Natural killer cell (primary cell): Measurements from ENCODE around the gene RMC1. TPM values are rescaled to one million over a fixed set of nuclear protein-coding genes. Genes with fewer than 3 reads are reported as not detected.

ENCODE experiments used
- ATAC-seq, 3 donors: fragments of 150-1000 bp in 2 of 3; fragments of 200-7000 bp in 1 of 3; cut with Tn5 transposase; 1 replicate in 1 of 3; 2 replicates in 2 of 3; pipeline ENCODE4 v1.10.0; 2021; ENCODE audit warnings: mild to moderate bottlenecking in 2 of 3, moderate library complexity in 2 of 3
- DNase-seq, 2 donors: peaks; one replicate each; pipeline versions ENCODE4 v3.0.0 to v3.0.0-alpha.2; 2013 to 2021; ENCODE audit warnings: mixed read lengths in 1 of 2
- H3K27ac ChIP-seq: one replicate; pipeline ENCODE4 v1.5.1; 2013; ENCODE audit warnings: mild to moderate bottlenecking, low read length
- H3K27me3 ChIP-seq: one replicate; pipeline ENCODE4 v1.6.1; 2013; ENCODE audit warnings: low read length; ENCODE audit not compliant: control insufficient read depth, insufficient read depth
- H3K36me3 ChIP-seq: one replicate; pipeline ENCODE4 v1.6.1; 2013; ENCODE audit warnings: low read length; ENCODE audit not compliant: control insufficient read depth, insufficient read depth
- H3K4me1 ChIP-seq: one replicate; pipeline ENCODE4 v1.6.1; 2013; ENCODE audit warnings: low read length; ENCODE audit not compliant: control insufficient read depth, insufficient read depth
- H3K4me3 ChIP-seq: one replicate; pipeline ENCODE4 v1.5.1; 2013; ENCODE audit warnings: low read length
- H3K9me3 ChIP-seq: one replicate; pipeline ENCODE4 v1.6.1; 2013; ENCODE audit warnings: low read length; ENCODE audit not compliant: control insufficient read depth, insufficient read depth
- H3K27ac Mint-ChIP-seq, 2 donors: one replicate each; pipeline ENCODE4 v1.8.0; 2022; ENCODE audit warnings: mild to moderate bottlenecking in 2 of 2, mixed read lengths in 2 of 2, moderate library complexity in 1 of 2
- H3K27me3 Mint-ChIP-seq, 2 donors: one replicate each; pipeline ENCODE4 v1.8.0; 2022; ENCODE audit warnings: low read depth in 2 of 2, mixed read lengths in 2 of 2
- H3K36me3 Mint-ChIP-seq: one replicate; pipeline ENCODE4 v1.8.0; 2022; ENCODE audit warnings: mixed read lengths
- H3K4me1 Mint-ChIP-seq, 2 donors: one replicate each; pipeline ENCODE4 v1.8.0; 2022; ENCODE audit warnings: mixed read lengths in 2 of 2
- H3K4me3 Mint-ChIP-seq: one replicate; pipeline ENCODE4 v1.8.0; 2022; ENCODE audit warnings: mild to moderate bottlenecking, moderate library complexity, mixed read lengths
- H3K9me3 Mint-ChIP-seq, 2 donors: one replicate each; pipeline ENCODE4 v1.8.0; 2022; ENCODE audit warnings: mixed read lengths in 2 of 2
- WGBS: methylation state at CpG from one replicate; pipeline ENCODE4 v1.1.7; 2013; ENCODE audit warnings: missing lambda C conversion rate; ENCODE audit not compliant: insufficient coverage; 5-methylcytosine and 5-hydroxymethylcytosine counted together
- intact Hi-C: fragments of 100-400 bp; cut with micrococcal nuclease; formaldehyde crosslinking; loops from one replicate; pipeline ENCODE4 v1.14.2; 2022
- total RNA-seq, 4 donors: library from RNA; stranded (reverse); fragments of 120-200 nt in 1 of 4; gene quantifications; one replicate each; pipeline versions ENCODE4 v1.2.3 to v1.2.4, GENCODE V29; 2013 to 2022
- TF ChIP-seq, protein P1 (sequence below): fragments of 200-600 bp; IDR thresholded peaks from one replicate; pipeline ENCODE4 v1.8.0; 2022; ENCODE audit warnings: antibody characterized with exemption

Gene RMC1
- total RNA-seq, 3 donors from 2014 or later (not counting 1 experiment from before 2014, with no cell fraction given): 71.1 to 84.4 (median 77.2) TPM

DNA sequence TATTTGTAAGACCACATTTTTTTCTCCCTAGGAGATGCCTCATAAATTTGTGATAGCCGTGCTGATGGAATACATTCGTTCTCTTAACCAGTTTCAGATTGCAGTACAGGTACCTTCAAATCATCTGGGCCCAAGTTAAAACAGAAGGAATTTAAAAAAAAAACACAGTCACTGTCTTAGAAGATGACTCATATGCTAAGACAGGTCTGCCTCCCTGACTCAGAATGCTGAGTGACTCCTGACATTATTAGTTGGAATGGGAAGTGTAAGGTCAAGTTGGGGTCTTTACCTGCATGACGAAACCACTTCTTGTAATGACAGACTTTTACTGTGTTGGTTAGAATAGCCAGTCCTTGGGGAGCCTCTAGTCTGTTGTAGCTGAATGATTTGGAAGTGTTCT is 26.3 kb downstream of the RMC1 start:
- ATAC-seq: no peak
- Mint-ChIP-seq H3K27ac (peak overlapping the region; percentile 50 to 69), H3K27me3 (no peaks in the 10 kb centered on the region), H3K4me1 (peaks cover 4% of the 10 kb centered on the region in 2 donors), H3K36me3 (peaks cover 18% of the 10 kb centered on the region), H3K9me3 (no peaks in the 10 kb centered on the region), H3K4me3 (no peak overlapping the region)
- WGBS: 75% methylated on average over 3 of the region's 3 CpGs
- Histone ChIP-seq H3K27me3 (no peaks in the 10 kb centered on the region), H3K27ac (no peak overlapping the region), H3K4me1 (no peaks in the 10 kb centered on the region), H3K4me3 (no peak overlapping the region), H3K9me3 (no peaks in the 10 kb centered on the region), H3K36me3 (peaks cover 90% of the 10 kb centered on the region)
- intact Hi-C loops: no loop called here
- no peak for DNase-seq
- TF ChIP-seq, protein P1, sequence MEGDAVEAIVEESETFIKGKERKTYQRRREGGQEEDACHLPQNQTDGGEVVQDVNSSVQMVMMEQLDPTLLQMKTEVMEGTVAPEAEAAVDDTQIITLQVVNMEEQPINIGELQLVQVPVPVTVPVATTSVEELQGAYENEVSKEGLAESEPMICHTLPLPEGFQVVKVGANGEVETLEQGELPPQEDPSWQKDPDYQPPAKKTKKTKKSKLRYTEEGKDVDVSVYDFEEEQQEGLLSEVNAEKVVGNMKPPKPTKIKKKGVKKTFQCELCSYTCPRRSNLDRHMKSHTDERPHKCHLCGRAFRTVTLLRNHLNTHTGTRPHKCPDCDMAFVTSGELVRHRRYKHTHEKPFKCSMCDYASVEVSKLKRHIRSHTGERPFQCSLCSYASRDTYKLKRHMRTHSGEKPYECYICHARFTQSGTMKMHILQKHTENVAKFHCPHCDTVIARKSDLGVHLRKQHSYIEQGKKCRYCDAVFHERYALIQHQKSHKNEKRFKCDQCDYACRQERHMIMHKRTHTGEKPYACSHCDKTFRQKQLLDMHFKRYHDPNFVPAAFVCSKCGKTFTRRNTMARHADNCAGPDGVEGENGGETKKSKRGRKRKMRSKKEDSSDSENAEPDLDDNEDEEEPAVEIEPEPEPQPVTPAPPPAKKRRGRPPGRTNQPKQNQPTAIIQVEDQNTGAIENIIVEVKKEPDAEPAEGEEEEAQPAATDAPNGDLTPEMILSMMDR: no peak

DNA sequence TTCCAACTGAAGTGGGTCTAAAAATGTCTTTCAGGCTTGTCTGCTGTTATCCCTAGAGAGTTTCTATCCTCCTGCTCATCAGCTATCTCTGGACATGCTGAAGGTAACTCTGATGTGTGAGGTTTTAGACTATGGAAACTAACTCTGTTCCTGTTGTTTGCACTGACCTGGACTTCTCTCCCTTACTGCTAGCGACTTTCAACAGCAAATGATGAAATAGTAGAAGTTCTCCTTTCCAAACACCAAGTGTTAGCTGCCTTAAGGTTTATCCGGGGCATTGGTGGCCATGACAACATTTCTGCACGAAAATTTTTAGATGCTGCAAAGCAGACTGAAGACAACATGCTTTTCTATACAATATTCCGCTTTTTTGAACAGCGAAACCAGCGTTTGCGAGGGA is 26.9 kb downstream of the RMC1 start:
- Histone ChIP-seq H3K27me3 (no peaks in the 10 kb centered on the region), H3K4me3 (no peak overlapping the region), H3K4me1 (no peaks in the 10 kb centered on the region), H3K27ac (no peak overlapping the region), H3K36me3 (peaks cover 94% of the 10 kb centered on the region), H3K9me3 (no peaks in the 10 kb centered on the region)
- TF ChIP-seq, protein P1: no peak
- Mint-ChIP-seq H3K36me3 (peaks cover 22% of the 10 kb centered on the region), H3K4me1 (peaks cover 4% of the 10 kb centered on the region in 2 donors), H3K4me3 (no peak overlapping the region), H3K9me3 (no peaks in the 10 kb centered on the region), H3K27ac (peak overlapping the region; percentile 50 to 69), H3K27me3 (no peaks in the 10 kb centered on the region)
- DNase-seq (no peak), ATAC-seq (no peak)
- WGBS: 92% methylated on average over 7 of the region's 7 CpGs
- intact Hi-C loops: no loop called here

DNA sequence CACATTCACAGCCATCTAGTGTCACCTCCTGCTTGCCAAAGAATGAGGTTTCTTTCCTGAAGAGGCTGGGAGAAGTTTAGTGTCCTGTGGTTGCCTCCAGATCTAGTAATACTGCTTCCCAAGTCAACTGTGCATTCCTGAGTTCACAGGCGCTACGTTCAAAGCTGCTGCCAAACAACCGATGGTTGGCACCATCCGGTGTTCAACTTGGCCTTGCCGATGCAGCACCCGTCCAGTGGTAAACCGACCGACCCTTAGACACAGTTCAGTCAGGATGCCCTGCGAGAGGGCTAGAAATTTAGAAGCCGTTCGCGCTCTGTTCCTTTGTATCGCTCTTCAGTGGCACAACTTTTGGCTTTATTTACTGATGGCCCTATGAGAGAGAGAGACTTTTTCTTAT is 28.6 kb downstream of the RMC1 start:
- Mint-ChIP-seq H3K27me3 (no peaks in the 10 kb centered on the region), H3K36me3 (peaks cover 22% of the 10 kb centered on the region), H3K27ac (peak overlapping the region; percentile 54 to 69), H3K9me3 (no peaks in the 10 kb centered on the region), H3K4me3 (no peak overlapping the region), H3K4me1 (no peaks in the 10 kb centered on the region)
- no peak overlapping the region for H3K4me3 ChIP-seq
- ATAC-seq (no peak), DNase-seq (no peak)
- no peaks in the 10 kb centered on the region for H3K4me1 ChIP-seq
- H3K36me3 ChIP-seq: peaks cover 97% of the 10 kb centered on the region
- WGBS: 96% methylated on average over 13 of the region's 13 CpGs
- no peak overlapping the region for H3K27ac ChIP-seq
- H3K27me3 ChIP-seq: no peaks in the 10 kb centered on the region
- intact Hi-C loops: no loop called here
- H3K9me3 ChIP-seq: no peaks in the 10 kb centered on the region
- TF ChIP-seq, protein P1: no peak

DNA sequence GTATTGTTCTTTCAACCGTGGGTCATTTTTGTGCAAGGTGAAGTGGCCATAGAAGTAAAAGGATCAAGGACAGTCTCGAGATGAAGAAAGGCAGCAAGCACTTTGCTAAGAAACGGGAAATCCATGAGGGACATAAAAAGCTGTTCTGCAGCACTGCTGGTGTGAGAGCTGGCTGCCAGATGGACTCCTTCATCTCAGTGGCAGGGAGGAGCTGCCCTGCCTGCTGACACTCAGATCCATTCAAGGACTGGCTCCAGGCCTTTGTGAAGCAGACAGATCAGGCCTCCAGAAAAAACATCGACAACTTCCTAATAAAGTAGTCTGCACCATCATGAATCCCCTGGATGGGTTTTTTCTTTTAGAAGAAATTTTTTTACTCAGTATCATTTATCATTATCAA is 29.5 kb downstream of the RMC1 start:
- Mint-ChIP-seq H3K27ac (peak overlapping the region; percentile 54 to 69), H3K9me3 (no peaks in the 10 kb centered on the region)
- WGBS: 88% methylated on average over 3 of the region's 4 CpGs

More for the DNA sequence above, 29.5 kb downstream of the RMC1 start:
- Mint-ChIP-seq H3K4me3 (no peak overlapping the region), H3K27me3 (no peaks in the 10 kb centered on the region), H3K4me1 (no peaks in the 10 kb centered on the region), H3K36me3 (peaks cover 22% of the 10 kb centered on the region)
- DNase-seq (no peak), ATAC-seq (no peak)
- H3K27me3 ChIP-seq: no peaks in the 10 kb centered on the region
- no peaks in the 10 kb centered on the region for H3K9me3 ChIP-seq
- TF ChIP-seq, protein P1: no peak
- peaks cover 97% of the 10 kb centered on the region for H3K36me3 ChIP-seq
- no peak overlapping the region for H3K4me3 ChIP-seq
- H3K27ac ChIP-seq: no peak overlapping the region
- H3K4me1 ChIP-seq: no peaks in the 10 kb centered on the region
- intact Hi-C loops: no loop called here
